GM23338 (cell line): ENCODE data around the gene SLC13A3. TPM values are rescaled to one million over a fixed set of nuclear protein-coding genes. Genes with fewer than 3 reads are reported as not detected.

Source experiments
- ATAC-seq: fragments of 200-7000 bp; cut with Tn5 transposase; 3 replicates; pipeline ENCODE4 v1.9.1; 2020
- DNase-seq: peaks from one replicate; pipeline ENCODE4 v3.0.0-alpha.2; 2015; ENCODE audit warnings: low spot score
- H2AFZ ChIP-seq: fragments of 200-600 bp; sonication (generic); 2 replicates; pipeline ENCODE4 v1.8.0; 2016; ENCODE audit warnings: antibody characterized with exemption, mild to moderate bottlenecking, moderate library complexity
- H3F3A ChIP-seq: fragments of 200-600 bp; sonication (generic); replicated peaks from 2 replicates; pipeline ENCODE4 v1.8.0; 2017; ENCODE audit warnings: antibody characterized with exemption, mixed run types, low read depth
- H3K27ac ChIP-seq: fragments of 200-600 bp; sonication (generic); 2 replicates; pipeline ENCODE4 v1.6.1; 2016; ENCODE audit warnings: low read depth
- H3K27me3 ChIP-seq: fragments of 200-600 bp; sonication (generic); 2 replicates; pipeline ENCODE4 v1.8.0; 2016; ENCODE audit warnings: mild to moderate bottlenecking, mixed run types, moderate library complexity; ENCODE audit not compliant: insufficient read depth
- H3K36me3 ChIP-seq: fragments of 200-600 bp; sonication (generic); 2 replicates; pipeline ENCODE4 v1.8.0; 2016; ENCODE audit warnings: mild to moderate bottlenecking; ENCODE audit not compliant: insufficient read depth
- H3K4me1 ChIP-seq: fragments of 200-600 bp; sonication (generic); 2 replicates; pipeline ENCODE4 v1.8.0; 2016; ENCODE audit warnings: mild to moderate bottlenecking, moderate library complexity; ENCODE audit not compliant: insufficient read depth
- H3K4me2 ChIP-seq: fragments of 200-600 bp; sonication (generic); 2 replicates; pipeline ENCODE4 v1.7.1; 2017; ENCODE audit warnings: mixed run types
- H3K4me3 ChIP-seq: fragments of 200-600 bp; sonication (generic); 2 replicates; pipeline ENCODE4 v1.6.1; 2016; ENCODE audit warnings: mixed run types
- H3K79me2 ChIP-seq: fragments of 200-600 bp; sonication (generic); replicated peaks from 2 replicates; pipeline ENCODE4 v1.8.0; 2017; ENCODE audit warnings: mild to moderate bottlenecking; ENCODE audit not compliant: insufficient read depth
- H3K9me2 ChIP-seq: fragments of 200-600 bp; sonication (generic); 2 replicates; pipeline ENCODE4 v1.8.0; 2017; ENCODE audit not compliant: insufficient read depth
- H4K20me1 ChIP-seq: fragments of 200-600 bp; sonication (generic); replicated peaks from 2 replicates; pipeline ENCODE4 v1.8.0; 2017; ENCODE audit warnings: mild to moderate bottlenecking; ENCODE audit not compliant: insufficient read depth
- H3K27ac Mint-ChIP-seq: 2 replicates; pipeline ENCODE4 v1.8.0; 2020; ENCODE audit warnings: inconsistent platforms, mild to moderate bottlenecking, moderate library complexity, mixed read lengths
- H3K27me3 Mint-ChIP-seq: 3 replicates; pipeline ENCODE4 v1.8.0; 2022; ENCODE audit warnings: low read depth, mild to moderate bottlenecking, moderate library complexity, mixed read lengths, inconsistent platforms; ENCODE audit not compliant: insufficient read depth, poor library complexity
- H3K36me3 Mint-ChIP-seq: 3 replicates; pipeline ENCODE4 v1.8.0; 2021; ENCODE audit warnings: low read depth, mild to moderate bottlenecking, inconsistent platforms, moderate library complexity, mixed read lengths
- H3K4me1 Mint-ChIP-seq: 3 replicates; pipeline ENCODE4 v1.8.0; 2020; ENCODE audit warnings: mild to moderate bottlenecking, inconsistent platforms, mixed read lengths
- H3K4me3 Mint-ChIP-seq: 3 replicates; pipeline ENCODE4 v1.8.0; 2021; ENCODE audit warnings: moderate library complexity, mild to moderate bottlenecking, inconsistent platforms, mixed read lengths
- H3K9me3 Mint-ChIP-seq: 3 replicates; pipeline ENCODE4 v1.8.0; 2020; ENCODE audit warnings: moderate library complexity, mild to moderate bottlenecking, inconsistent platforms, mixed read lengths
- CREB1 ChIP-seq: fragments of 250-450 bp; sonication (Bioruptor Pico); IDR thresholded peaks from 2 replicates; pipeline ENCODE4 v1.5.0; 2020; ENCODE audit warnings: low read depth, mild to moderate bottlenecking, moderate library complexity
- EZH2 ChIP-seq: fragments of 200-600 bp; sonication (generic); IDR thresholded peaks from one replicate; pipeline ENCODE4 v1.8.0; 2017; ENCODE audit warnings: antibody characterized with exemption, mild to moderate bottlenecking, low read depth; ENCODE audit not compliant: unreplicated experiment
- EZH2phosphoT487 ChIP-seq: fragments of 200-600 bp; sonication (generic); IDR thresholded peaks from one replicate; pipeline ENCODE4 v1.8.1; 2018; ENCODE audit warnings: antibody characterized with exemption; ENCODE audit not compliant: unreplicated experiment
- JUNB ChIP-seq: IDR thresholded peaks from one replicate; pipeline ENCODE4 v1.6.1; 2016; ENCODE audit warnings: antibody characterized with exemption; ENCODE audit not compliant: unreplicated experiment
- NANOG ChIP-seq: IDR thresholded peaks from 2 replicates; pipeline ENCODE4 v1.6.1; 2016; ENCODE audit warnings: antibody characterized with exemption, borderline replicate concordance
- POLR2AphosphoS5 ChIP-seq: IDR thresholded peaks from 2 replicates; pipeline ENCODE4 v1.6.1; 2016; ENCODE audit warnings: antibody characterized with exemption, low read depth
- STAT1 ChIP-seq: IDR thresholded peaks from one replicate; pipeline ENCODE4 v1.6.1; 2016; ENCODE audit warnings: antibody characterized with exemption; ENCODE audit not compliant: unreplicated experiment
- ZNF114 ChIP-seq: fragments of 250-450 bp; sonication (Bioruptor Pico); IDR thresholded peaks from 2 replicates; pipeline ENCODE4 v1.5.0; 2020; ENCODE audit warnings: mild to moderate bottlenecking, moderate library complexity
- ZNF331 ChIP-seq: fragments of 250-450 bp; sonication (Bioruptor Pico); IDR thresholded peaks from 2 replicates; pipeline ENCODE4 v1.5.0; 2020; ENCODE audit warnings: low read depth, mild to moderate bottlenecking, moderate library complexity
- polyA plus RNA-seq: library from polyadenylated mRNA; unstranded; fragments of >200 nt; fragmentation: Nextera tagmentation; extraction: Ambion mirVana; gene quantifications from 2 replicates; pipeline ENCODE4 v1.2.1, GENCODE V29; 2016
- total RNA-seq: library from RNA; depleted of rRNA; stranded (reverse); fragments of >200 nt; shearing (Covaris generic); gene quantifications from 2 replicates; pipeline ENCODE4 v1.2.3, GENCODE V29; 2014
- TF ChIP-seq, protein P1 (sequence below), 2 experiments: fragments of 200-600 bp in 1 of 2; sonication (generic) in 1 of 2; conservative IDR thresholded peaks; 2 replicates each; pipeline versions ENCODE4 v1.5.1 to v1.6.1; 2016 to 2017; ENCODE audit warnings: antibody characterized with exemption in 2 of 2, low read depth in 2 of 2, mild to moderate bottlenecking in 2 of 2, moderate library complexity in 1 of 2
- TF ChIP-seq, protein P2 (sequence below): IDR thresholded peaks from 2 replicates; pipeline ENCODE4 v1.6.1; 2016; ENCODE audit warnings: antibody characterized with exemption
- TF ChIP-seq, protein P3 (sequence below): fragments of 250-450 bp; sonication (Bioruptor Pico); IDR thresholded peaks from 2 replicates; pipeline ENCODE4 v1.5.0; 2020; ENCODE audit warnings: mild to moderate bottlenecking, moderate library complexity
- TF ChIP-seq, protein P4 (sequence below): IDR thresholded peaks from one replicate; pipeline ENCODE4 v1.6.1; 2018; ENCODE audit warnings: antibody characterized with exemption; ENCODE audit not compliant: unreplicated experiment

Gene SLC13A3
- total and polyA plus RNA-seq, 2 experiments from 2014 or later, result 8.6 to 9.1 TPM

DNA sequence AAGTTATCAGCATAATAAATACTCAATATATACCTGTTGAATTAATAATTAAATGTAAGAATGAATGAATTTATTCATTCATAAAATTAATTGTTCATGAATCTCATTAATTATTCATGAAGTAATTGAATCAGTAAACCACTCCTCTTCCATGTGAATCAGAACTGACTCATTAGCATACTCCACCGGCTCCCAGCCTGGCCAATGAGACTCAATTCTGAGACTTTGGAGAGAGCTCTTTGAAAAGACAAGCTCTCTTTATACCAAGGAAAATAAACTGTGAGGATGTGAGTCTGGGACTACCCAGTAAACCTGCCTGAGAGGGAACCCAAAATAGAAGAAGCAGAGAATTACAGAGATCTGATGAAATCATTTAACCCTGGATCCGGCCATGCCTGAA, 49.8 kb upstream of the SLC13A3 start:
- no peak overlapping the region for H3K4me3 ChIP-seq
- H3F3A ChIP-seq, result no peaks in the 10 kb centered on the region
- DNase-seq (no peak), ATAC-seq (no peak)
- H3K4me1 ChIP-seq, result peaks cover 18% of the 10 kb centered on the region
- H3K79me2 ChIP-seq, result no peaks in the 10 kb centered on the region
- H3K4me1 Mint-ChIP-seq, result peaks cover 26% of the 10 kb centered on the region
- peak overlapping the region; percentile 82; the same call in 1 of the 2 replicates for H2AFZ ChIP-seq
- no peaks in the 10 kb centered on the region for H3K27me3 ChIP-seq
- H3K27ac ChIP-seq, result no peak overlapping the region
- H3K4me2 ChIP-seq, result no peak overlapping the region
- no peaks in the 10 kb centered on the region for H3K9me2 ChIP-seq
- H3K9me3 Mint-ChIP-seq, result peaks cover 14% of the 10 kb centered on the region
- H3K36me3 Mint-ChIP-seq, result peaks cover under 1% of the 10 kb centered on the region; the same call in 1 of the 3 replicates
- H3K27me3 Mint-ChIP-seq, result no peaks in the 10 kb centered on the region
- no peaks in the 10 kb centered on the region for H3K36me3 ChIP-seq
- TF ChIP-seq, protein P1, sequence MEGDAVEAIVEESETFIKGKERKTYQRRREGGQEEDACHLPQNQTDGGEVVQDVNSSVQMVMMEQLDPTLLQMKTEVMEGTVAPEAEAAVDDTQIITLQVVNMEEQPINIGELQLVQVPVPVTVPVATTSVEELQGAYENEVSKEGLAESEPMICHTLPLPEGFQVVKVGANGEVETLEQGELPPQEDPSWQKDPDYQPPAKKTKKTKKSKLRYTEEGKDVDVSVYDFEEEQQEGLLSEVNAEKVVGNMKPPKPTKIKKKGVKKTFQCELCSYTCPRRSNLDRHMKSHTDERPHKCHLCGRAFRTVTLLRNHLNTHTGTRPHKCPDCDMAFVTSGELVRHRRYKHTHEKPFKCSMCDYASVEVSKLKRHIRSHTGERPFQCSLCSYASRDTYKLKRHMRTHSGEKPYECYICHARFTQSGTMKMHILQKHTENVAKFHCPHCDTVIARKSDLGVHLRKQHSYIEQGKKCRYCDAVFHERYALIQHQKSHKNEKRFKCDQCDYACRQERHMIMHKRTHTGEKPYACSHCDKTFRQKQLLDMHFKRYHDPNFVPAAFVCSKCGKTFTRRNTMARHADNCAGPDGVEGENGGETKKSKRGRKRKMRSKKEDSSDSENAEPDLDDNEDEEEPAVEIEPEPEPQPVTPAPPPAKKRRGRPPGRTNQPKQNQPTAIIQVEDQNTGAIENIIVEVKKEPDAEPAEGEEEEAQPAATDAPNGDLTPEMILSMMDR (conservative IDR thresholded peaks at IDR 0.05; ENCODE audit: low read depth in 2 of 2), result no peak
- TF ChIP-seq, protein P2, sequence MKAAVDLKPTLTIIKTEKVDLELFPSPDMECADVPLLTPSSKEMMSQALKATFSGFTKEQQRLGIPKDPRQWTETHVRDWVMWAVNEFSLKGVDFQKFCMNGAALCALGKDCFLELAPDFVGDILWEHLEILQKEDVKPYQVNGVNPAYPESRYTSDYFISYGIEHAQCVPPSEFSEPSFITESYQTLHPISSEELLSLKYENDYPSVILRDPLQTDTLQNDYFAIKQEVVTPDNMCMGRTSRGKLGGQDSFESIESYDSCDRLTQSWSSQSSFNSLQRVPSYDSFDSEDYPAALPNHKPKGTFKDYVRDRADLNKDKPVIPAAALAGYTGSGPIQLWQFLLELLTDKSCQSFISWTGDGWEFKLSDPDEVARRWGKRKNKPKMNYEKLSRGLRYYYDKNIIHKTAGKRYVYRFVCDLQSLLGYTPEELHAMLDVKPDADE, result no peak
- TF ChIP-seq, protein P3, sequence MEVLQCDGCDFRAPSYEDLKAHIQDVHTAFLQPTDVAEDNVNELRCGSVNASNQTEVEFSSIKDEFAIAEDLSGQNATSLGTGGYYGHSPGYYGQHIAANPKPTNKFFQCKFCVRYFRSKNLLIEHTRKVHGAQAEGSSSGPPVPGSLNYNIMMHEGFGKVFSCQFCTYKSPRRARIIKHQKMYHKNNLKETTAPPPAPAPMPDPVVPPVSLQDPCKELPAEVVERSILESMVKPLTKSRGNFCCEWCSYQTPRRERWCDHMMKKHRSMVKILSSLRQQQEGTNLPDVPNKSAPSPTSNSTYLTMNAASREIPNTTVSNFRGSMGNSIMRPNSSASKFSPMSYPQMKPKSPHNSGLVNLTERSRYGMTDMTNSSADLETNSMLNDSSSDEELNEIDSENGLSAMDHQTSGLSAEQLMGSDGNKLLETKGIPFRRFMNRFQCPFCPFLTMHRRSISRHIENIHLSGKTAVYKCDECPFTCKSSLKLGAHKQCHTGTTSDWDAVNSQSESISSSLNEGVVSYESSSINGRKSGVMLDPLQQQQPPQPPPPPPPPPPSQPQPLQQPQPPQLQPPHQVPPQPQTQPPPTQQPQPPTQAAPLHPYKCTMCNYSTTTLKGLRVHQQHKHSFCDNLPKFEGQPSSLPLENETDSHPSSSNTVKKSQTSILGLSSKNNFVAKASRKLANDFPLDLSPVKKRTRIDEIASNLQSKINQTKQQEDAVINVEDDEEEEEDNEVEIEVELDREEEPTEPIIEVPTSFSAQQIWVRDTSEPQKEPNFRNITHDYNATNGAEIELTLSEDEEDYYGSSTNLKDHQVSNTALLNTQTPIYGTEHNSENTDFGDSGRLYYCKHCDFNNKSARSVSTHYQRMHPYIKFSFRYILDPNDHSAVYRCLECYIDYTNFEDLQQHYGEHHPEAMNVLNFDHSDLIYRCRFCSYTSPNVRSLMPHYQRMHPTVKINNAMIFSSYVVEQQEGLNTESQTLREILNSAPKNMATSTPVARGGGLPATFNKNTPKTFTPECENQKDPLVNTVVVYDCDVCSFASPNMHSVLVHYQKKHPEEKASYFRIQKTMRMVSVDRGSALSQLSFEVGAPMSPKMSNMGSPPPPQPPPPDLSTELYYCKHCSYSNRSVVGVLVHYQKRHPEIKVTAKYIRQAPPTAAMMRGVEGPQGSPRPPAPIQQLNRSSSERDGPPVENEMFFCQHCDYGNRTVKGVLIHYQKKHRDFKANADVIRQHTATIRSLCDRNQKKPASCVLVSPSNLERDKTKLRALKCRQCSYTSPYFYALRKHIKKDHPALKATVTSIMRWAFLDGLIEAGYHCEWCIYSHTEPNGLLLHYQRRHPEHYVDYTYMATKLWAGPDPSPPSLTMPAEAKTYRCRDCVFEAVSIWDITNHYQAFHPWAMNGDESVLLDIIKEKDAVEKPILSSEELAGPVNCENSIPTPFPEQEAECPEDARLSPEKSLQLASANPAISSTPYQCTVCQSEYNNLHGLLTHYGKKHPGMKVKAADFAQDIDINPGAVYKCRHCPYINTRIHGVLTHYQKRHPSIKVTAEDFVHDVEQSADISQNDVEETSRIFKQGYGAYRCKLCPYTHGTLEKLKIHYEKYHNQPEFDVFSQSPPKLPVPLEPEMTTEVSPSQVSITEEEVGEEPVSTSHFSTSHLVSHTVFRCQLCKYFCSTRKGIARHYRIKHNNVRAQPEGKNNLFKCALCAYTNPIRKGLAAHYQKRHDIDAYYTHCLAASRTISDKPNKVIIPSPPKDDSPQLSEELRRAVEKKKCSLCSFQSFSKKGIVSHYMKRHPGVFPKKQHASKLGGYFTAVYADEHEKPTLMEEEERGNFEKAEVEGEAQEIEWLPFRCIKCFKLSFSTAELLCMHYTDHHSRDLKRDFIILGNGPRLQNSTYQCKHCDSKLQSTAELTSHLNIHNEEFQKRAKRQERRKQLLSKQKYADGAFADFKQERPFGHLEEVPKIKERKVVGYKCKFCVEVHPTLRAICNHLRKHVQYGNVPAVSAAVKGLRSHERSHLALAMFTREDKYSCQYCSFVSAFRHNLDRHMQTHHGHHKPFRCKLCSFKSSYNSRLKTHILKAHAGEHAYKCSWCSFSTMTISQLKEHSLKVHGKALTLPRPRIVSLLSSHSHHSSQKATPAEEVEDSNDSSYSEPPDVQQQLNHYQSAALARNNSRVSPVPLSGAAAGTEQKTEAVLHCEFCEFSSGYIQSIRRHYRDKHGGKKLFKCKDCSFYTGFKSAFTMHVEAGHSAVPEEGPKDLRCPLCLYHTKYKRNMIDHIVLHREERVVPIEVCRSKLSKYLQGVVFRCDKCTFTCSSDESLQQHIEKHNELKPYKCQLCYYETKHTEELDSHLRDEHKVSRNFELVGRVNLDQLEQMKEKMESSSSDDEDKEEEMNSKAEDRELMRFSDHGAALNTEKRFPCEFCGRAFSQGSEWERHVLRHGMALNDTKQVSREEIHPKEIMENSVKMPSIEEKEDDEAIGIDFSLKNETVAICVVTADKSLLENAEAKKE (CRISPR knock-in tag), result no peak
- no peak for TF ChIP-seq STAT1
- no peak for TF ChIP-seq EZH2
- TF ChIP-seq, protein P4, sequence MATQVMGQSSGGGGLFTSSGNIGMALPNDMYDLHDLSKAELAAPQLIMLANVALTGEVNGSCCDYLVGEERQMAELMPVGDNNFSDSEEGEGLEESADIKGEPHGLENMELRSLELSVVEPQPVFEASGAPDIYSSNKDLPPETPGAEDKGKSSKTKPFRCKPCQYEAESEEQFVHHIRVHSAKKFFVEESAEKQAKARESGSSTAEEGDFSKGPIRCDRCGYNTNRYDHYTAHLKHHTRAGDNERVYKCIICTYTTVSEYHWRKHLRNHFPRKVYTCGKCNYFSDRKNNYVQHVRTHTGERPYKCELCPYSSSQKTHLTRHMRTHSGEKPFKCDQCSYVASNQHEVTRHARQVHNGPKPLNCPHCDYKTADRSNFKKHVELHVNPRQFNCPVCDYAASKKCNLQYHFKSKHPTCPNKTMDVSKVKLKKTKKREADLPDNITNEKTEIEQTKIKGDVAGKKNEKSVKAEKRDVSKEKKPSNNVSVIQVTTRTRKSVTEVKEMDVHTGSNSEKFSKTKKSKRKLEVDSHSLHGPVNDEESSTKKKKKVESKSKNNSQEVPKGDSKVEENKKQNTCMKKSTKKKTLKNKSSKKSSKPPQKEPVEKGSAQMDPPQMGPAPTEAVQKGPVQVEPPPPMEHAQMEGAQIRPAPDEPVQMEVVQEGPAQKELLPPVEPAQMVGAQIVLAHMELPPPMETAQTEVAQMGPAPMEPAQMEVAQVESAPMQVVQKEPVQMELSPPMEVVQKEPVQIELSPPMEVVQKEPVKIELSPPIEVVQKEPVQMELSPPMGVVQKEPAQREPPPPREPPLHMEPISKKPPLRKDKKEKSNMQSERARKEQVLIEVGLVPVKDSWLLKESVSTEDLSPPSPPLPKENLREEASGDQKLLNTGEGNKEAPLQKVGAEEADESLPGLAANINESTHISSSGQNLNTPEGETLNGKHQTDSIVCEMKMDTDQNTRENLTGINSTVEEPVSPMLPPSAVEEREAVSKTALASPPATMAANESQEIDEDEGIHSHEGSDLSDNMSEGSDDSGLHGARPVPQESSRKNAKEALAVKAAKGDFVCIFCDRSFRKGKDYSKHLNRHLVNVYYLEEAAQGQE, result no peak
- no peak for TF ChIP-seq POLR2AphosphoS5
- no peak for TF ChIP-seq CREB1 (CRISPR knock-in tag)
- TF ChIP-seq ZNF331 (CRISPR knock-in tag), result no peak
- no peak for TF ChIP-seq EZH2phosphoT487
- no peak for TF ChIP-seq JUNB
- TF ChIP-seq NANOG, result no peak
- no peak for TF ChIP-seq ZNF114 (CRISPR knock-in tag)
- H3K27ac Mint-ChIP-seq, result no peak overlapping the region
- no peaks in the 10 kb centered on the region for H4K20me1 ChIP-seq
- no peak overlapping the region for H3K4me3 Mint-ChIP-seq
